Glutamatergic neuron (in vitro differentiated cells): ENCODE results near the gene FTHL17. TPM values are rescaled to one million over a fixed set of nuclear protein-coding genes. Genes with fewer than 3 reads are reported as not detected.

Experiments used
- DNase-seq: peaks from one replicate; pipeline ENCODE4 v3.0.0; 2022
- H3K27ac Mint-ChIP-seq: one replicate; pipeline ENCODE4 v1.8.0; 2020; ENCODE audit warnings: mild to moderate bottlenecking, mixed read lengths, inconsistent platforms; ENCODE audit not compliant: unreplicated experiment
- H3K27me3 Mint-ChIP-seq: one replicate; pipeline ENCODE4 v1.8.0; 2020; ENCODE audit warnings: mild to moderate bottlenecking, moderate library complexity, mixed read lengths, inconsistent platforms; ENCODE audit not compliant: unreplicated experiment
- H3K36me3 Mint-ChIP-seq: one replicate; pipeline ENCODE4 v1.8.0; 2020; ENCODE audit warnings: mild to moderate bottlenecking, mixed read lengths, inconsistent platforms; ENCODE audit not compliant: unreplicated experiment
- H3K4me1 Mint-ChIP-seq: one replicate; pipeline ENCODE4 v1.8.0; 2020; ENCODE audit warnings: mild to moderate bottlenecking, low read depth, mixed read lengths, inconsistent platforms; ENCODE audit not compliant: unreplicated experiment
- H3K4me3 Mint-ChIP-seq: one replicate; pipeline ENCODE4 v1.8.0; 2020; ENCODE audit warnings: mild to moderate bottlenecking, mixed read lengths, inconsistent platforms; ENCODE audit not compliant: unreplicated experiment
- H3K9me3 Mint-ChIP-seq: one replicate; pipeline ENCODE4 v1.8.0; 2020; ENCODE audit warnings: mild to moderate bottlenecking, moderate library complexity, mixed read lengths, inconsistent platforms; ENCODE audit not compliant: unreplicated experiment
- total RNA-seq: library from RNA; stranded (reverse); fragmentation: NEBNext Ultra II Directional; extraction: Animal tissue kit (Norgen Biotek cat#: 25700); gene quantifications from one replicate; pipeline ENCODE4 v1.2.1, GENCODE V29; 2021; ENCODE audit not compliant: unreplicated experiment
- TF ChIP-seq, protein P1 (sequence below): fragments of 200-600 bp; sonication (generic); IDR thresholded peaks from one replicate; pipeline ENCODE4 v1.5.0; 2021; ENCODE audit not compliant: partially characterized antibody, unreplicated experiment

The FTHL17 gene
- total RNA-seq, 1 donor from 2014 or later: not detected

DNA sequence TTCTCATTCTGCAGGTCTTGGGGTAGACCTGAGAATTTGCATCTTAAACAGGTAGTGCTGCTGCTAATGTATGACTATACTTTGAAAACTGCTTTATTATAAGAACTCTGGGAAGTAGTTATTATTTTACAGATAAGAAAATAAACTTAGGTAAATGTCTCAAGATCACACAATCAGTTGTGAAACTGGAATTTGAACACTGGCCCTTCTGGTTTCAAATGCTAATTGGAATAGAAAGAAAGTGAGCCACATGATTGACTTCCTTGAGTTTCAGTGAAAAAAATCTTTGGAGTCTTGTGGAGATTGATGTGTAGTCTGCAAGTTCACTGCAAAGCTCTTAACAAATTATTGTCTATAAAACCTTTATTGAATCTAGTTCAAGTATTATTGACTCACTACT is 44.5 kb downstream of the FTHL17 start:
- no peaks in the 10 kb centered on the region for H3K9me3 Mint-ChIP-seq
- no peak overlapping the region for H3K27ac Mint-ChIP-seq
- no peak overlapping the region for H3K4me3 Mint-ChIP-seq
- TF ChIP-seq, protein P1, sequence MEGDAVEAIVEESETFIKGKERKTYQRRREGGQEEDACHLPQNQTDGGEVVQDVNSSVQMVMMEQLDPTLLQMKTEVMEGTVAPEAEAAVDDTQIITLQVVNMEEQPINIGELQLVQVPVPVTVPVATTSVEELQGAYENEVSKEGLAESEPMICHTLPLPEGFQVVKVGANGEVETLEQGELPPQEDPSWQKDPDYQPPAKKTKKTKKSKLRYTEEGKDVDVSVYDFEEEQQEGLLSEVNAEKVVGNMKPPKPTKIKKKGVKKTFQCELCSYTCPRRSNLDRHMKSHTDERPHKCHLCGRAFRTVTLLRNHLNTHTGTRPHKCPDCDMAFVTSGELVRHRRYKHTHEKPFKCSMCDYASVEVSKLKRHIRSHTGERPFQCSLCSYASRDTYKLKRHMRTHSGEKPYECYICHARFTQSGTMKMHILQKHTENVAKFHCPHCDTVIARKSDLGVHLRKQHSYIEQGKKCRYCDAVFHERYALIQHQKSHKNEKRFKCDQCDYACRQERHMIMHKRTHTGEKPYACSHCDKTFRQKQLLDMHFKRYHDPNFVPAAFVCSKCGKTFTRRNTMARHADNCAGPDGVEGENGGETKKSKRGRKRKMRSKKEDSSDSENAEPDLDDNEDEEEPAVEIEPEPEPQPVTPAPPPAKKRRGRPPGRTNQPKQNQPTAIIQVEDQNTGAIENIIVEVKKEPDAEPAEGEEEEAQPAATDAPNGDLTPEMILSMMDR: no peak
- H3K36me3 Mint-ChIP-seq: no peaks in the 10 kb centered on the region
- no peak for DNase-seq
- no peaks in the 10 kb centered on the region for H3K27me3 Mint-ChIP-seq
- H3K4me1 Mint-ChIP-seq: peaks cover under 1% of the 10 kb centered on the region

GRCh38 chrX:31024866-31025265 is 47.0 kb downstream of the FTHL17 start:
- DNase-seq: no peak
- Mint-ChIP-seq H3K4me3 (no peak overlapping the region), H3K36me3 (no peaks in the 10 kb centered on the region), H3K4me1 (no peaks in the 10 kb centered on the region), H3K9me3 (peaks cover 2% of the 10 kb centered on the region), H3K27me3 (no peaks in the 10 kb centered on the region), H3K27ac (no peak overlapping the region)
- TF ChIP-seq, protein P1: no peak

DNA sequence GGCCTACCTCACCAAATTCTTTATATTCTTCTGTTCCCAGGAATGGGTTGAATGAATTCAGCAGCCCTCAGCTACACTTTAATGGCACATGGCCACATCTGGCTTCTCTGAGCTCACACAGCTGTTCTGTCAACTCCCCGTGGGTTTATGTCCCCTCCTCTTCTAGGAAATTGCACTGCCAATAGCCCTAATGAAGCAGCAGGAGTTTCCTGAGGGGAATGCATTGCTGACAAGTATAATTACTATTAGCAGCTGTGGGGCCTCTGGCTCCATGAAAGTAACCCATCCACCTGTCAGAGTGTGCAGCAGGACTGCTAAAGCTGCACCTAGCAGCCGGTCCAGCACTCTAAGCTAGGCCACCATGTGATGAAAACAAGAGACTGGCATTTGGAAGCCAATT is 50.3 kb downstream of the FTHL17 start:
- Mint-ChIP-seq H3K36me3 (no peaks in the 10 kb centered on the region), H3K9me3 (peaks cover 3% of the 10 kb centered on the region), H3K27ac (no peak overlapping the region), H3K4me1 (no peaks in the 10 kb centered on the region), H3K27me3 (no peaks in the 10 kb centered on the region), H3K4me3 (no peak overlapping the region)
- TF ChIP-seq, protein P1: no peak
- DNase-seq: peak; percentile 17

Other genes starting within 250 kb of the FTHL17 start
- 19.9 TPM for gene TAB3, start 182.8 kb downstream of the FTHL17 start, total RNA-seq